Measurements from ENCODE around the gene ATP10A.
A peak's percentile ranks its signal among the peaks of the same experiment; 100 is the strongest.

The ATP10A gene

DNA sequence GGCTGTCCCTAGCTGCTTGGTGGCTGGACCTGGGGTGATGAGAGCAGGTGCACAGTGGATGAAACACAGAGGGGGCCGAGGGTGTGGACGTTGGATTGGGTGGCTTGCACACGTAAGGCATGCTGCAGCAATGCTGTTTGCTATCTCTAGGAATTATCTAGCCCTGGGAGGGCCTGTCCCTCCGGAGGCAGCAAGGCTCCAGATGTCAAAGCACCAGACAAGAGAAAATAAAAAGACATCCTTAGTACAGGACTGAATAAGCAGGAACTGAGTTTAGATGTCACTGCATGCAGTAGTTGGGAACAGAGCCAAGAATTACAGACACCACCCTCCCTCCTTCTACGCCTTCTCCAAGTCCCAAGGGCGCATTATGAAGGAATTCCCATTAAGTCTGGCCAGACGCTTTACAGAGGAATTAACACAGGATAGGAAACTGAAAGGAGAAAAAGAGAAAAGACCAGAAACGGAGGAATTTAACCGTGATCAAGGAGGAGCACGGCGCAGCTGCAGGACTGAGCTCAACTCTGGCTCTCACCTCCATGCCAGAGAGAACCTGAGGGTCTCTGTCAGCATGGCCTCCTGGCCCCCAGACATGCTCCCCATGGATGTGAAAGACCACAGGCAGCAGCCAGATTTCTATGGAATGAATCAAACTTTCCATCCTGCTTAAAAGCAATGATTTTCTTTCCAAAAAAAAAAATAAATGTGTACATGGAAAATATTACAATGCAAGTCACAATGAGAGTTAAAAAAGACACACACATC, 13.8 kb downstream of the ATP10A start:
- Histone ChIP-seq H3K27me3 (replicated peaks in 2 of 5; ENCODE audit: control insufficient read depth in 4 of 5, insufficient read depth in 5 of 5, low read length in 4 of 5) (no peaks in the 10 kb centered on the region), H3K36me3 (ENCODE audit: control insufficient read depth in 4 of 4, insufficient read depth in 4 of 4, low read length in 3 of 4) (peaks cover 0 to 1% (median 0%) of the 10 kb centered on the region in 4 experiments), H3K4me3 (ENCODE audit: control insufficient read depth in 1 of 7, extremely low read depth in 1 of 7, insufficient read depth in 4 of 7, low read depth in 2 of 7, low read length in 6 of 7) (peak overlapping the region in 3 of 7 experiments; percentile 67 to 72 (median 72)), H3K4me1 (ENCODE audit: control extremely low read depth in 1 of 4, control insufficient read depth in 4 of 4, insufficient read depth in 4 of 4, low read length in 3 of 4) (peaks cover 20 to 60% (median 40%) of the 10 kb centered on the region in 4 experiments), H3K27ac (ENCODE audit: insufficient read depth in 1 of 2, low read depth in 1 of 2, low read length in 2 of 2, poor library complexity in 1 of 2, severe bottlenecking in 2 of 2) (no peak overlapping the region), H3K9me3 (ENCODE audit: control extremely low read depth in 1 of 5, control insufficient read depth in 4 of 5, insufficient read depth in 2 of 5, low read depth in 1 of 5, low read length in 4 of 5) (no peaks in the 10 kb centered on the region)
- ChIA-PET CTCF (no interaction called here), POLR2A (no interaction called here)
- WGBS (ENCODE audit: insufficient coverage), result 82% methylated on average over 10 of the region's 11 CpGs
- peak in 2 of 3 donors; percentile 28 to 36 for DNase-seq

GRCh38 chr15:25848784-25849156, 14.4 kb downstream of the ATP10A start:
- WGBS (ENCODE audit: insufficient coverage), result 100% methylated on average over 3 of the region's 5 CpGs
- CTCF ChIA-PET, result no interaction called here
- POLR2A ChIA-PET, result no interaction called here
- H3K4me1 ChIP-seq (ENCODE audit: control extremely low read depth in 1 of 4, control insufficient read depth in 4 of 4, insufficient read depth in 4 of 4, low read length in 3 of 4), result peaks cover 20 to 58% (median 40%) of the 10 kb centered on the region in 4 experiments
- H3K36me3 ChIP-seq (ENCODE audit: control insufficient read depth in 4 of 4, insufficient read depth in 4 of 4, low read length in 3 of 4), result no peaks in the 10 kb centered on the region
- H3K9me3 ChIP-seq (ENCODE audit: control extremely low read depth in 1 of 5, control insufficient read depth in 4 of 5, insufficient read depth in 2 of 5, low read depth in 1 of 5, low read length in 4 of 5), result no peaks in the 10 kb centered on the region
- no peaks in the 10 kb centered on the region for H3K27me3 ChIP-seq (replicated peaks in 2 of 5; ENCODE audit: control insufficient read depth in 4 of 5, insufficient read depth in 5 of 5, low read length in 4 of 5)
- H3K27ac ChIP-seq (ENCODE audit: insufficient read depth in 1 of 2, low read depth in 1 of 2, low read length in 2 of 2, poor library complexity in 1 of 2, severe bottlenecking in 2 of 2), result no peak overlapping the region
- no peak overlapping the region for H3K4me3 ChIP-seq (ENCODE audit: control insufficient read depth in 1 of 7, extremely low read depth in 1 of 7, insufficient read depth in 4 of 7, low read depth in 2 of 7, low read length in 6 of 7)
- DNase-seq, result no peak

GRCh38 chr15:25848325-25848724, 14.8 kb downstream of the ATP10A start:
- no peaks in the 10 kb centered on the region for H3K36me3 ChIP-seq (ENCODE audit: control insufficient read depth in 4 of 4, insufficient read depth in 4 of 4, low read length in 3 of 4)
- WGBS (ENCODE audit: insufficient coverage), result 95% methylated on average over 7 of the region's 8 CpGs
- H3K4me3 ChIP-seq (ENCODE audit: control insufficient read depth in 1 of 7, extremely low read depth in 1 of 7, insufficient read depth in 4 of 7, low read depth in 2 of 7, low read length in 6 of 7), result no peak overlapping the region
- DNase-seq, result no peak
- peaks cover 17 to 54% (median 38%) of the 10 kb centered on the region in 4 experiments for H3K4me1 ChIP-seq (ENCODE audit: control extremely low read depth in 1 of 4, control insufficient read depth in 4 of 4, insufficient read depth in 4 of 4, low read length in 3 of 4)
- no peaks in the 10 kb centered on the region for H3K9me3 ChIP-seq (ENCODE audit: control extremely low read depth in 1 of 5, control insufficient read depth in 4 of 5, insufficient read depth in 2 of 5, low read depth in 1 of 5, low read length in 4 of 5)
- H3K27me3 ChIP-seq (replicated peaks in 2 of 5; ENCODE audit: control insufficient read depth in 4 of 5, insufficient read depth in 5 of 5, low read length in 4 of 5), result no peaks in the 10 kb centered on the region
- CTCF ChIA-PET, result interaction anchor here (1.5 to 1.9 kb wide), 2 partner anchors 11 to 86 kb away, joined by 4 to 8 read pairs; no protein-coding TSS in a partner anchor
- POLR2A ChIA-PET, result no interaction called here
- no peak overlapping the region for H3K27ac ChIP-seq (ENCODE audit: insufficient read depth in 1 of 2, low read depth in 1 of 2, low read length in 2 of 2, poor library complexity in 1 of 2, severe bottlenecking in 2 of 2)

GRCh38 chr15:25847051-25847450, 16.1 kb downstream of the ATP10A start:
- WGBS (ENCODE audit: insufficient coverage), result 100% methylated on average over 2 of the region's 2 CpGs
- peaks cover 10 to 41% (median 28%) of the 10 kb centered on the region in 4 experiments for H3K4me1 ChIP-seq (ENCODE audit: control extremely low read depth in 1 of 4, control insufficient read depth in 4 of 4, insufficient read depth in 4 of 4, low read length in 3 of 4)
- no peaks in the 10 kb centered on the region for H3K27me3 ChIP-seq (replicated peaks in 2 of 5; ENCODE audit: control insufficient read depth in 4 of 5, insufficient read depth in 5 of 5, low read length in 4 of 5)
- no peak overlapping the region for H3K4me3 ChIP-seq (ENCODE audit: control insufficient read depth in 1 of 7, extremely low read depth in 1 of 7, insufficient read depth in 4 of 7, low read depth in 2 of 7, low read length in 6 of 7)
- DNase-seq, result no peak
- no peaks in the 10 kb centered on the region for H3K36me3 ChIP-seq (ENCODE audit: control insufficient read depth in 4 of 4, insufficient read depth in 4 of 4, low read length in 3 of 4)
- CTCF ChIA-PET, result interaction anchor here (1.0 to 1.9 kb wide), 3 partner anchors 9 to 87 kb away, joined by 3 to 8 read pairs (median 4); no protein-coding TSS in a partner anchor
- no peaks in the 10 kb centered on the region for H3K9me3 ChIP-seq (ENCODE audit: control extremely low read depth in 1 of 5, control insufficient read depth in 4 of 5, insufficient read depth in 2 of 5, low read depth in 1 of 5, low read length in 4 of 5)
- POLR2A ChIA-PET, result interaction anchor here (0.5 kb wide), 1 partner anchor 8 kb away, joined by 4 read pairs; no protein-coding TSS in a partner anchor
- no peak overlapping the region for H3K27ac ChIP-seq (ENCODE audit: insufficient read depth in 1 of 2, low read depth in 1 of 2, low read length in 2 of 2, poor library complexity in 1 of 2, severe bottlenecking in 2 of 2)

DNA sequence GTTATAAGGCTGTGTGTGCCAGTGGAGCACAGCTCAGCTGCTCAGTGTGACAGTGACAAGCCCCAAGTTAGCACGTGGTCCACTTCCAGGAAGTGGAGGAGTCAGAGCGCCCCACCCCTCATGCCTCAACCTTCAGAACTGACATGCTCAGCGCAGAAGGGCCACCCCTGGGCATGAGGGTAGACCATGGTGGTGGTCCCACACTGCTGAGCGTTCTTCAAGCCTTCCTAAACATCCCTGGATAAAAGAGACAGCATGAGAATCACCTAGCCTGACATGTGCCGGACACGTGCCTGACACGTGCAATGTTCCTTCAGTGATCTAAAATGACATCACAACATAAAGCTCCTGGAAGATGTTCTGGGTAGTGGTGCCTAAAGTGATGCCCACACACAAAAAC, 16.8 kb downstream of the ATP10A start:
- no peak overlapping the region for H3K4me3 ChIP-seq (ENCODE audit: control insufficient read depth in 1 of 7, extremely low read depth in 1 of 7, insufficient read depth in 4 of 7, low read depth in 2 of 7, low read length in 6 of 7)
- no peaks in the 10 kb centered on the region for H3K9me3 ChIP-seq (ENCODE audit: control extremely low read depth in 1 of 5, control insufficient read depth in 4 of 5, insufficient read depth in 2 of 5, low read depth in 1 of 5, low read length in 4 of 5)
- no peak for DNase-seq
- no peak overlapping the region for H3K27ac ChIP-seq (ENCODE audit: insufficient read depth in 1 of 2, low read depth in 1 of 2, low read length in 2 of 2, poor library complexity in 1 of 2, severe bottlenecking in 2 of 2)
- CTCF ChIA-PET, result interaction anchor here (1.0 to 1.9 kb wide), 2 partner anchors 9 to 88 kb away, joined by 3 to 8 read pairs; no protein-coding TSS in a partner anchor
- 80% methylated on average over 1 of the region's 7 CpGs for WGBS (ENCODE audit: insufficient coverage)
- H3K27me3 ChIP-seq (replicated peaks in 2 of 5; ENCODE audit: control insufficient read depth in 4 of 5, insufficient read depth in 5 of 5, low read length in 4 of 5), result no peaks in the 10 kb centered on the region
- POLR2A ChIA-PET, result no interaction called here
- peaks cover 4 to 35% (median 22%) of the 10 kb centered on the region in 4 experiments for H3K4me1 ChIP-seq (ENCODE audit: control extremely low read depth in 1 of 4, control insufficient read depth in 4 of 4, insufficient read depth in 4 of 4, low read length in 3 of 4)
- H3K36me3 ChIP-seq (ENCODE audit: control insufficient read depth in 4 of 4, insufficient read depth in 4 of 4, low read length in 3 of 4), result no peaks in the 10 kb centered on the region

DNA sequence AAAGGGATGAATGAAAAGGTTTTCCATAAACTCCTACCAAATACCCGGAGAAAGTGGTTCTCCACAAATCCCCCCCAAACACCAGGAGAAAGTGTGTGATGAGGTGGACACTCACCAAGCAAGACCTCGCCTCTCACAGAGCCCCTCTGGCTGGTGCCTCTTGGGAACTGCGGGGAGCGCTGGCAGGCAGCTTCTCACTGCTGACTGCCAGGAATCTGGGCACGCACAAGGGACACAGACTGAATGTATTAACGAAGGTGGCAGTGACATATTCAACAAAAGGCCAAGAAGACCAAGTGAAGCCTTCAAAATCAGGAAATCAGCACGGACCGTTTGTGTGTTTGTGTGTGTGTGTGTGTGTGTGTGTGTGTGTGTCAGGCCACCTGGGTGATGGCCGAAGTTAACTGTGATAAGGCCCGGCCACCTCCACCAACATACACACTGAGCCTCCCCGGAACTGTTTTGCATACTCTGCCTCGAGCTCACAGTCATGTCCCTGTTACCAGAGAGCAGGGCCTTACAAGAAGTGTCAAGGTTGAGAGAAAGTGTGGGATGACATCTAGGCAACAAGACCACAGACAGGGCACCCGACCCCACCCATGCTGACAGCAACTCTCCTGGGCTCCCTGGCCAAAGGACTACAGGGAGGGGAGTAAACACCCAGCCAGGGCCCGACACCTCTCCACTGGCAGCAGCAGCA, 18.0 kb downstream of the ATP10A start:
- DNase-seq, result no peak
- Histone ChIP-seq H3K36me3 (ENCODE audit: control insufficient read depth in 4 of 4, insufficient read depth in 4 of 4, low read length in 3 of 4) (no peaks in the 10 kb centered on the region), H3K4me1 (ENCODE audit: control extremely low read depth in 1 of 4, control insufficient read depth in 4 of 4, insufficient read depth in 4 of 4, low read length in 3 of 4) (peaks cover 0 to 23% (median 14%) of the 10 kb centered on the region in 4 experiments), H3K4me3 (ENCODE audit: control insufficient read depth in 1 of 7, extremely low read depth in 1 of 7, insufficient read depth in 4 of 7, low read depth in 2 of 7, low read length in 6 of 7) (no peak overlapping the region), H3K9me3 (ENCODE audit: control extremely low read depth in 1 of 5, control insufficient read depth in 4 of 5, insufficient read depth in 2 of 5, low read depth in 1 of 5, low read length in 4 of 5) (no peaks in the 10 kb centered on the region), H3K27me3 (replicated peaks in 2 of 5; ENCODE audit: control insufficient read depth in 4 of 5, insufficient read depth in 5 of 5, low read length in 4 of 5) (no peaks in the 10 kb centered on the region), H3K27ac (ENCODE audit: insufficient read depth in 1 of 2, low read depth in 1 of 2, low read length in 2 of 2, poor library complexity in 1 of 2, severe bottlenecking in 2 of 2) (no peak overlapping the region)
- 98% methylated on average over 8 of the region's 14 CpGs for WGBS (ENCODE audit: insufficient coverage)
- POLR2A ChIA-PET, result no interaction called here
- CTCF ChIA-PET, result interaction anchor here (0.7 kb wide), 1 partner anchor 80 kb away, joined by 3 read pairs; no protein-coding TSS in a partner anchor

DNA sequence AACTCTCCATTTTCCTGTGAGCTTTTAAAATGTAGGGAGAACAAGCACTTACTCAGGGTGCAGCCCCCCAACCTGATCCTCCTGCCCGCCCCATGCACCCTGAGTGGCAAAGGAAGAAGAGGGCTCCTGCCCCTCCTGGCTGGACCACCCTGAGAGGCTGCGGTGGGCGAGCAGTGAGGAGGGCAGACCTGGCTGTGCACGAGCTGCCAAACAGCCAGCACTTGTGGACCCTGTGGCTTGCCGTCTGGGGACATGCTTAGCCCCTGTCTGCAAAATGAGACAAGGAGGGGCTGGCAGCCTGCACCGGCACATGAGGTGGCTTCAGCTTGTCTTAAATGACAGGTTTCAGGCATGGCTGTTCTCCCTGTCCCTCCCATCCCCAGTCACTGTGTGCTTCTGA, 18.6 kb downstream of the ATP10A start:
- ChIA-PET POLR2A (no interaction called here), CTCF (no interaction called here)
- H3K4me1 ChIP-seq (ENCODE audit: control extremely low read depth in 1 of 4, control insufficient read depth in 4 of 4, insufficient read depth in 4 of 4, low read length in 3 of 4), result peaks cover 0 to 17% (median 10%) of the 10 kb centered on the region in 4 experiments
- no peaks in the 10 kb centered on the region for H3K36me3 ChIP-seq (ENCODE audit: control insufficient read depth in 4 of 4, insufficient read depth in 4 of 4, low read length in 3 of 4)
- H3K9me3 ChIP-seq (ENCODE audit: control extremely low read depth in 1 of 5, control insufficient read depth in 4 of 5, insufficient read depth in 2 of 5, low read depth in 1 of 5, low read length in 4 of 5), result no peaks in the 10 kb centered on the region
- H3K4me3 ChIP-seq (ENCODE audit: control insufficient read depth in 1 of 7, extremely low read depth in 1 of 7, insufficient read depth in 4 of 7, low read depth in 2 of 7, low read length in 6 of 7), result no peak overlapping the region
- no peaks in the 10 kb centered on the region for H3K27me3 ChIP-seq (replicated peaks in 2 of 5; ENCODE audit: control insufficient read depth in 4 of 5, insufficient read depth in 5 of 5, low read length in 4 of 5)
- DNase-seq, result no peak
- 97% methylated on average over 4 of the region's 6 CpGs for WGBS (ENCODE audit: insufficient coverage)
- H3K27ac ChIP-seq (ENCODE audit: insufficient read depth in 1 of 2, low read depth in 1 of 2, low read length in 2 of 2, poor library complexity in 1 of 2, severe bottlenecking in 2 of 2), result no peak overlapping the region
